Midbrain (tissue), 1 donor: ENCODE measurements around the gene TOGARAM2.
"Not testable (repeated sequence)": the region's sequence is repeated elsewhere in the genome, so short reads cannot be mapped to it uniquely, and the experiment has no call there.

Source experiments
- DNase-seq: peaks from one replicate; lab custom pipeline; 2025; lab: John Stamatoyannopoulos, UW

The TOGARAM2 gene

DNA sequence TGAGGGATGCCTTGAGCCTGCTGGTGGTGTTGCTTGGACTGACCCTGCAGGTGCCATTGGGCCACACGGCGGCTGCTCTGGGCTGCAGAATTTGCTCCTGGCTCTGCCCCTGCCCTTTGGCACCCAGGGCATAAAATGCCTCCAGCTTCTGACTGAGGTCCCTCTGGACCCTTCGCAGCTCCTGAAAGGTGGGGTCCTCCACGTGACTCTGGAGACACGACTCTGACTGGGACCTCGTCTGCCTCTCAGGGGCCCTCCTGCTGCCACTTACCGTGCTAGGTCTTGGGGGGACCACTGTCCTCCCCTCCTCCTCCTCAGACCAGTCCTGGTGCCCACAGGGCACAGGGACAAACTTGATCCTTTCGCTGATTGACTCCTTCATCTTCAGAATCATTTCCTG is 91.2 kb downstream of the TOGARAM2 start:
- DNase-seq, result no peak

DNA sequence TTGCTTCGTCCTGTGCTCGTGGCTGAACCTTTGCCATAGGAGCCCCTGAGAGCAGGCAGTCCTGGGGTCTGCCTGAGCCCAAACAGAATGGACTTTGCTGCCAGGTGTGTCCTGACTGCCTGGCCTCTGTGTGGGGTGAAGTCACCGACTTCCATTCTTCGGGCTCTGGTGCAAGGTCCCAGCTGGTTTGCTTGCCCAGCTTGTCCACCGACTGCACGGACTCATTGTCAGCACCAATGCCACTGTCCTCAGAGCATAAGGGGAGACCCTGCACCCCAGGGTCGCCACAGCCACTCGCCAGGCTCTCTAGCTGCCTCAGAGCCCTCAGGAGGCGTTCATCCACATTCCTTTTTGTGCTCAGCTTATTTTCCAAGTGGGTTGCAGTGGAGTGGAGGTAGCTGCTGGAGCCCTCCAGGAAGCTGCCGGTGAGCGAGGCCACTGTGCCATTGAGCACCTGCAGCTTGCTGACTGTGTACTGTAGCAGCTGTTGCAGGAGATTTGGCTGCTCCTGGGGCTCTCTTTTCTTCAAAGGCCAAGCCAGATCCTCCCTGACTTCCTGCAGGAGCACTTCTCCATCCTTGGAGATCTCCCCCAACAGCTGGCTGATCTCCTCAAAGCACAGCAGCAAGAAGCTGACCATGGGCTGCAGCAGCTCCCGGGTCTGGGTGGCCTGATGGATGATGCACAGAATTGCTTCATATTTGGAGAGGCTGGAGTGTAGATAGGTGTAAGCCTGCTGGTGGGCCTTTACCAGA is 92.0 kb downstream of the TOGARAM2 start:
- no peak for DNase-seq

DNA sequence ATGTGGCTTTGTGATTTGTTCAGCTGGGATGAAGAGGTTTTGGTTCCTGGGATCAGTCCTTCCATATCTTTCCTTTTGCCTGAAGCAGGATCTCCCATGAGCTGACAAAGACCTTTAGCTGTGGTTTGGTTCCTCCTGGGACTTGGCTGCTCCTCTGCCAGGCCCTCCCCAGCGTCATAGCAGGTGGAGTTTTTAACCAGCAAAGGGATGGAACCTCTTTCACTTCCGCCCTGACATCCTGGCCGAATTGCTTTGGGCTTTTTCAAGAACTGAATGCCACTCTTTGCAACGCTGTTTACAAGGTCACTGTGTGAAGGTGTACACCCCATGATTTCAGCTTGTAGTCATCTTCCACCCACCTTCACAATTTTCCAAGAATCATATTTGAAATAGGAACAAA is 92.8 kb downstream of the TOGARAM2 start:
- DNase-seq, result no peak

DNA sequence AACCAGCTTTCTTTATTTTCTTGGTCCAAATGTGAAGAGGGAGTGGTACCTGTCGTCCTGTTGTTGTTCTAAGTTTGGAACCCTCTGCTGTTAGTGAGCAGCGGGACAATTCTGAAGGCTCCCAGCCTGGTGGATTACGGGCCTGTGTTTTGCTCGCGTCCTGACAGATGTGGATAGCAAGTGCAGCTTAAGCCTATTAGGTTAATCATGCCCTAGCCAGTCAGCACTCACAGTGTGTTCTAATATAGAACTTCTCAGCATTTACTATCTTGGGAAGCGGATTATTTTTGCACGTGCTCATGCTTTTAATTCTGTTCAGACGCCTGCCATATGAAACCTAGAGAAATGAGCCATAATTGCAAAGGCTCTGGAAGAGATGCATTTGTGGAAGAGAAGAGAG is 93.3 kb downstream of the TOGARAM2 start, which contains the start of gene PCARE:
Gene PCARE (minus strand): TSS at position 113 of the 400 bp plus-strand sequence. CDS start 262 bp downstream, outside the sequence.
- DNase-seq, result peak; percentile 10

DNA sequence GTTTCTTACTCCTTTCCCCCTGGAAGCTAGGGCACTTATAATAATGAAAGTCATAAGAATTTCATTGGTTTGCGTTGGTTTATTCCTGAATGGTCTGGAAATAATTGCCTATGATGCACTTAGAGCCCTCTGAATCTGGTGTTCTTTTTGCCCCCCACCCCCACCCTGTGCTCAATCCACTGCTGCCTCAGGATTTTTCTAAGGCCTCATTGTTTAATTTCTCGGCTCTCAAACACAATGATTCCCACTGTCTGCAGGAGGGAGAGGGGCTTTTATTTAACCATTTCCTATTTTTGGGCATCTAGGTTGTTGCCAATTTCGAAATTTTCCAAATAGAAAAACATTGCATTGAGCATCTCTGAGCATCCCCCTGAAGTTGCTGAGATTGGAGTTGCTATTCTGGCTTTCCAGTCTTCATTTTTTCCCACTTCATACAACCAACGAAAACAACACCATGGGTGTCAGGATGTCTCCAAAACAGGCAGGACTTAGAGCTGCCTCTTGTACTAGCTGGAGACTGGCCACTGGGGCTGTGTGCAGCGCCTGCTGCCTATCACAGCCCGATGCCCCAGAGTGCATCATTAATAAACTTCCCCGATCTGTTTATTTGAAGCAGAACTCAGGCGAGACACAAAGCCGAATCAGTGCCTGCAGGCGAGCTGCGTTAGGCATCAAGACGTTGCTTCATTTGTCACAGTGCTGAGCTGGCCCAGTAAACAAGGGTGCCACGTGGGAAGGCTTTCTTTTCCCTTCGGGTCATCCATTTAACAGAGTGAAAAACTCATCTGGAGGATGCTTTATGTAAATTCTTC is 95.0 kb downstream of the TOGARAM2 start:
- DNase-seq, result peak; percentile 91

DNA sequence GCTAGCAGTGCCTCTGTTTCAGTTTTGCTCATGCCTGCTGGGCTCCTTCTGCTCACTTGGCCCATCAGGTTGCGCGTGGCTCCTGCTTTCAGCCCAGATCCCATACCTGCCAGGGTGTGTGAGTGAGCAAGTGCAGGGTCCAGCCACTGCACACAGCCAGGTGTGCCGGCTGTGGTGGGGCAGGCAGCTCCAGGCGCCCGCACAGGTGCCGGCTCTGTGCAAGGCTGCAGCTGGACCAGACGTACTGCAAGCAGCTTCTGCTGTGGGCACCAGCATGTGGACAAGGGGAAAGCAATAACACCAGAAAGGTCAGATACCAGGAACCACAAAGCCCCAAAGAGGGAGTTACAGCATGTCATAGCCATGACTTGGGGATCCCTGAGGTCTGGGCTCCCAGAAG is 98.8 kb downstream of the TOGARAM2 start:
- no peak for DNase-seq

DNA sequence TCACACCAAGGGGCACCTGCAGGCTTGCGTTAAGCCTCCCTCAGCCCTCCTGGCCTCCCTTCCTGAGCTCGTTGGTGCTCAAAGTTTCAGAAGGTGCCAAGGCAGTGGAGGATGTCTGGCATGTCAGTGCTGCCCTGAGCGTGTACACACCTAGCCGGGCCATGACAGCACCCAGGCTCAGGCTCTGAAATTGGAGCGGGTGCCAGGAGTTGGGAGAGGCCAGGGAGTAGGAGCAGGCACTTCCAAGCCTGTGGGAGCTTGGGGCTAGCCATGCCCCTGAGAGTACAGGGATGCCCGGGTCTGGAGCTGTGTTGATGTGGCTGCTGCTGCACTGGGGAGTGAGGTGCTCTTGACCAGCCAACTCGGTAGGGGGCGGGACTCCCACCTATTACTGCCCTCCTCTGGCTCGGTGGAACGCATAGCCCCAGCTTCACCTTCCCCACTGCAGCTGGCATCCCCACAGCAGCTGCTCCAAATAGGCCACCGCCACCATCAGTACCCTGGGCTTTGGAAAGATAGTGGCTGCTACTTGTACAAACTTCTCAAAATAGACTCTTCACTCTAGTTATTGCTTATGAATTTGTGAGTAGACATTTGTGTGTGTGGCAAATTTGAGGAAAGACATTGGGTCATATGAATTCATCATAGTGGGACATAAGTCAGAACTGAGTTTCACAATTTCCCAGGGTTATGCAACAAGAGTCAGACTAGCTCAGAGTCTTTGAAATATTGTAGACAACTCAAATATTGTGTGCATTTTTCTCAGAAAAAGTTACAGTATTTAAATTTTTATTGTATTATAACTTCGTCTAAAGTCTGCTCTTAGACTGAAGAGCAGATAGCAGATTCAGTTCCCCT is 100.0 kb downstream of the TOGARAM2 start:
- no peak for DNase-seq

DNA sequence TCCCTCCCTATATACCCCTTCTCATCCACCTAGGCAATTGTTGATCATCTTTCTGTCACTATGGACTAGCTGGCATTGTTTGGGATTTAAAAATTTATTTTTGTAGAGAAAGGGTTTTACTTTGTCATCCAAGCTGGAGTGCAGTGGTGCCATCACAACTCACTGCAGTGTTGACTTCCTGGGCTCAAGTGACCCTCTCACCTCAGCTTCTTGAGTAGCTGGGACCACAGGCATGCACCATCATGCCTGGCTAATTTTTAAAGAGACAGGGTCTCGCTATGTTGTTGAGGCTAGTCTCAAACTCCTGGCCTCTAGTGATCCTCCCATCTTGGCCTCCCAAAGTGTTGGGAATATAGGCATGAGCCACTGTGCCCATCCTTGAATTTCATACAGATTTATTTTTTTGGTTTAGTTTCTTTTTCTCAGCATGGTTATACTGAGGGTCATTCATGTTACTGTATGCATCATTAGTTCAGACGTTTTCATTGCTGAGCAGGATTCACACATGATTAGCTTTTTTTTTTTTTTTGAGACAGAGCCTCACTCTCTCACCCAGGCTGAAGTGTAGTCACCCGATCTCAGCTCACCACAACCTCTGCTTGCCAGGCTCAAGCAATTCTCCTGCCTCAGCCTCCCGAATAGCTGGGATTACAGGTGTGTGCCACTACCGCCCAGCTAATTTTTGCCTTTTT is 101.9 kb downstream of the TOGARAM2 start:
- no peak for DNase-seq

DNA sequence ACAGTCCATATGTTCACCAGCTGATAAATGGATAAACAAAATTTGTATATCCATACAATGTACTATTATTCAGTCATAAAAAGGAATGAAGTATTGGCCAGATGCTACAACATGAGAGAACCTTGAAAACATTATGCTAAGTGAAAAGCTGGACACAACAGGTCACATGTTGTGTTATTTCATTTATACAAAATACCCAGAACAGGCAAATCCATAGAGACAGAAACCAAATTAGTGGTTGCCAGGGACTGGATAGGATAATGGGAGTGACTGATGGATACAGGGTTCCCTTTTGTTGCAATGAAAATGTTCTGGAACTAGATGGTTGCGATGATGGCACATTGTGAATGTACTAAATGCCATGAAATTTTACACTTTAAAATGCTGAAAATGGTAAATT is 103.5 kb downstream of the TOGARAM2 start:
- no peak for DNase-seq

DNA sequence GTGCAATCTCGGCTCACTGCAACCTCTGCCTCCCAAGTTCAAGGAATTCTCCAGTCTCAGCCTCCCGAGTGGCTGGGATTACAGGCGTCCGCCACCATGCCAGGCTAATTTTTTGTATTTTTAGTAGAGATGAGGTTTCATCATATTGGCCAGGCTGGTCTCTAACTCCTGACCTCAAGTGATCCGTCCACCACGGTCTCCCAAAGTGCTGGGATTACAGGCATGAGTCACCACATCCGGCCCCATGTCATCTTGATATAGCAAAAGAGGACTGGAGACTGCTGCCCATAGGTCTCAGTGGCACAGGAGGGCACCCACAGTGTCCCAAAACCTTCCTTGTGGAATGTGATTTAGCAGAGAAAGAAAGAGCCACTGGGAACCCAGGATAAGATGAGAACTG is 109.2 kb downstream of the TOGARAM2 start:
- not testable (repeated sequence) for DNase-seq

DNA sequence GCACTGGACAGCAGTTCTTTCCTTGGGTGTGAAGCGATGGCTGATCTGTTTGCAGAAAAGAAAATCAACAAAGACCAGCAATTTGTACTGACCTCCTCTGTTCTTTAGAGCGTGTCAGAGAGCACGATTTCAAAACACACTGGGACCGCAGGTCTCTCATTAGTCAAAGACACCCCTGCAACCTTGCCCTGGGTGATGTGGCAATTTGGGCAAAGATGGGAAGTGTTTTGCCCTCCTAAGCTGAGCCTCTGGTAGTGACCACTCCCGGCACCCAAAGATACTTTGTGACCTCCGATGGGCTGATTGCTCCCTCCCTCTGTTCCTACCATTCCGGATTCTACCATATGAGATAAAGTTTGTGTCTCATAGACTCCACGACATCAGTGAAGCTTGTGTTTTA is 115.9 kb downstream of the TOGARAM2 start:
- DNase-seq, result no peak

DNA sequence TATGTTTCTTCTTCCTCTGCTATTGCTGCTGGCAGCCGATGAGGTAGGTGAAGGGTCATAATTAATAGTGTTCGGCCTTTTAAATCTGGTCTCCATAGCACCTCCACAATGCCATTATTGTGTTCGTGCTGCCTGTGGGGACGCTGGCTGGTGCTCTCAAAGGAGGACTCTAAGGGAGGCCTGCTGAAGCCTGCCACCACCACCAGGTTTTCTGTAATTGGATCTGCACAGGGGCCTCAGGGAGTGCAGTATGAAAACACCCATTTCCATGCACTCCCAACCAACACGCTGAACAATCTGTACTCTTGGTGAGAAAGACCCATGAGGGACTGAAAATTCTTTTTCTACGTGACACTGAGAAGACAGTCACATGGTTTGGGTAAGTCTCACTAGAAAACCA is 116.5 kb downstream of the TOGARAM2 start:
- DNase-seq, result no peak

DNA sequence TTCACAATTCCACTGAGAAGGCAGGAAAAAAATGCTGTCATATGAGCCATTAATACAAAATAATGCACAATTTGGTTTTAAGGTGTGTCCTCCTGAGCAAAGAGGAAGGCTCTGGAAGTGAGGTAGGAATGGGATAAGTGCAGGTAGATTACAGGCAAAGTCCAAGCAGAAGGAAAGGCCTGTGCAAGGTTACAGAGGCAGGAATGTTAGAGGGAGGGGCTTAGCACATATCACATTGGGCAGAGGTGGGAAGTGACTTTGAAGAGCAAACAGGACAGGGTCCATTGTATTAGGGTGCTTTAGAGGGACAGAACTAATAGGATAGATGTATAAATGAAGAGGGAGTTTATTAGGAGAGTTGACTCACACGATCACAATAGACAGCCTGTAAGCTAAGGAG is 119.5 kb downstream of the TOGARAM2 start:
- no peak for DNase-seq
